Measurements from ENCODE around the gene AKNAD1.

DNA sequence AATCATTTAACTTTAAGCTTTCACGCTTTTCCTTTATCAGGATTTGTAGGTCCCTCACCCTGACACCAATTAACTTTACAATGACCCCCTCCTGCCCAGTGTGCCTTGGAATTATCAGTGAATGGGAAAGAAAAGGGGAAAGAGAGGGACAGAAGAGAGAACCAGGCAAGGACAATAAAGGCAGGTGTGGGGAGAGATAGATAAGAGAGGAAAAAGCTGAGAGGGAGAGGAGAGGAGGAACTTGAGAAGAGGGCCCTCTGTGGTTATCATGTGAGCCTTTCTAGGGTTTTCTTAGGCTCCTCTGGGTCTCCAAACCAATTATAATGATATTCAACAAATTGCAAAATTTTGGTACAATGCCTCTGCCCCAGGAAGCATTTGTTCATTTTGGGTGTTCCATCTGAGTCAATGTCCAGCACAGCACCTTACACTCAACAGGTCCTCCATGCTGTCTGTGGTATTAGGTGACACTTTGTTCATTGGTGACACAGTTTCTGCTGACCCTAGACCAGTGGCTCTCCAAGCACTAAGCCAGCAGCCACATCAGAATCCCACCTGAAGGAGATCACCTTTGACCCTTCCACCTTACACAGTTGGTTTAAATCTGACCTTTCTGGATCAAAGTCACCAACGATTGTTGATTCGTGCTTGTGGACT is 14.2 kb downstream of the AKNAD1 start:
- TF ChIP-seq, protein P1, sequence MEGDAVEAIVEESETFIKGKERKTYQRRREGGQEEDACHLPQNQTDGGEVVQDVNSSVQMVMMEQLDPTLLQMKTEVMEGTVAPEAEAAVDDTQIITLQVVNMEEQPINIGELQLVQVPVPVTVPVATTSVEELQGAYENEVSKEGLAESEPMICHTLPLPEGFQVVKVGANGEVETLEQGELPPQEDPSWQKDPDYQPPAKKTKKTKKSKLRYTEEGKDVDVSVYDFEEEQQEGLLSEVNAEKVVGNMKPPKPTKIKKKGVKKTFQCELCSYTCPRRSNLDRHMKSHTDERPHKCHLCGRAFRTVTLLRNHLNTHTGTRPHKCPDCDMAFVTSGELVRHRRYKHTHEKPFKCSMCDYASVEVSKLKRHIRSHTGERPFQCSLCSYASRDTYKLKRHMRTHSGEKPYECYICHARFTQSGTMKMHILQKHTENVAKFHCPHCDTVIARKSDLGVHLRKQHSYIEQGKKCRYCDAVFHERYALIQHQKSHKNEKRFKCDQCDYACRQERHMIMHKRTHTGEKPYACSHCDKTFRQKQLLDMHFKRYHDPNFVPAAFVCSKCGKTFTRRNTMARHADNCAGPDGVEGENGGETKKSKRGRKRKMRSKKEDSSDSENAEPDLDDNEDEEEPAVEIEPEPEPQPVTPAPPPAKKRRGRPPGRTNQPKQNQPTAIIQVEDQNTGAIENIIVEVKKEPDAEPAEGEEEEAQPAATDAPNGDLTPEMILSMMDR (IDR thresholded peaks at IDR 0.05) = no peak
- no peak for TF ChIP-seq EP300 (IDR thresholded peaks at IDR 0.05)

Data from sigmoid colon (tissue), 4 donors.